ENCODE data around the gene PPP2R5E. TPM values are rescaled to one million over a fixed set of nuclear protein-coding genes. Genes with fewer than 3 reads are reported as not detected.
A peak's percentile ranks its signal among the peaks of the same experiment; 100 is the strongest.

The PPP2R5E gene
- polyA plus RNA-seq, 3 donors, result 8.9 to 26.3 (median 15.1) TPM

DNA sequence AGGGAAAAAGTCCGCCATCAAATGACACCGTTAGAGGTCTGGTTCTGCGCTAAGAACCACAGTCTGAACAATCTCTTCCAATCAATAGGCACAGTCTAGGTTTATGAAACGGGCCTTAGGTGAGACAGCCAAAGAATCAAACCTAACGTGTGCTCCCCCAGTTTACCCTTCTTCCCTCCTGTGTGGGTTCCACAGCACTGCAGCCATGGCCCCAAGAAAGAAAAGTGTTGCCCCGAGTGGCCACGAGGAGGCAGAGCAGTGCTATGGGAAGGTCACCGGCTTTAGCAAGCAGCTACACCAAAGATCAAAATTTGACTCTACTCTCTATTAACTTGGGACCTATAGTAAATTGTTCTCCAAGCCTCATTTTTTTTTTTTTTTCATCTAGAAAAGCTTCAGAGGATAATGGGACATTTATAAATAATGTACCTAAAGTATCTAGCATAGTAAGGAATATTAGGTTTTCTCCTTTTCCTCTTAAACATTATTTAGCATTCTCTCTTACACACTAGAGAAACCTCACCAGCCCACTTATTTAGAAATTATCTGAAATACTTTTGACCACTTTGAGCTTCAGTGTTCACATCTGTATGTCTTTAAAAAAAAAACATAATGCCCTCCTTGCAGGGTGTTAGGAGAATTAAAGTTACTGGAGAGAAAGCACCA, 154.3 kb downstream of the PPP2R5E start:
- Mint-ChIP-seq H3K4me1 (peaks cover under 1% of the 10 kb centered on the region), H3K4me3 (no peak overlapping the region), H3K27ac (peak overlapping the region in 1 of 7 donors; percentile 46), H3K27me3 (ENCODE audit: low read depth in 3 of 3) (no peaks in the 10 kb centered on the region), H3K36me3 (peaks cover 80 to 90% of the 10 kb centered on the region in 2 donors), H3K9me3 (peaks cover 0 to 2% (median 0%) of the 10 kb centered on the region in 7 donors)
- Histone ChIP-seq H3K79me2 (ENCODE audit: insufficient read depth, low read length) (no peaks in the 10 kb centered on the region), H3K4me2 (replicated peaks; ENCODE audit: extremely low read depth, low read length, poor library complexity, severe bottlenecking) (no peak overlapping the region), H3K27me3 (ENCODE audit: control insufficient read depth in 2 of 2, insufficient read depth in 2 of 2, low read length in 2 of 2) (no peaks in the 10 kb centered on the region), H3K9ac (ENCODE audit: insufficient read depth, low read length, poor library complexity, severe bottlenecking) (no peak overlapping the region), H2AFZ (ENCODE audit: insufficient read depth, low read depth, low read length, poor library complexity, severe bottlenecking) (no peak overlapping the region), H3K36me3 (replicated peaks in 1 of 2; ENCODE audit: control insufficient read depth in 1 of 2, insufficient read depth in 2 of 2, low read length in 2 of 2) (peaks cover 70 to 95% of the 10 kb centered on the region in 2 donors), H3K4me1 (ENCODE audit: control insufficient read depth in 1 of 2, insufficient read depth in 2 of 2, low read length in 2 of 2) (no peaks in the 10 kb centered on the region), H3K4me3 (replicated peaks in 1 of 3; ENCODE audit: low read depth in 2 of 3, low read length in 3 of 3) (no peak overlapping the region), H4K20me1 (ENCODE audit: insufficient read depth, low read length) (no peaks in the 10 kb centered on the region), H3K27ac (ENCODE audit: low read depth in 1 of 2, low read length in 2 of 2) (no peak overlapping the region), H3K9me3 (replicated peaks in 1 of 2; ENCODE audit: control insufficient read depth in 1 of 2, insufficient read depth in 1 of 2, low read length in 2 of 2) (no peaks in the 10 kb centered on the region)
- intact Hi-C loops (cut with micrococcal nuclease), result no loop called here
- TF ChIP-seq, protein P1, sequence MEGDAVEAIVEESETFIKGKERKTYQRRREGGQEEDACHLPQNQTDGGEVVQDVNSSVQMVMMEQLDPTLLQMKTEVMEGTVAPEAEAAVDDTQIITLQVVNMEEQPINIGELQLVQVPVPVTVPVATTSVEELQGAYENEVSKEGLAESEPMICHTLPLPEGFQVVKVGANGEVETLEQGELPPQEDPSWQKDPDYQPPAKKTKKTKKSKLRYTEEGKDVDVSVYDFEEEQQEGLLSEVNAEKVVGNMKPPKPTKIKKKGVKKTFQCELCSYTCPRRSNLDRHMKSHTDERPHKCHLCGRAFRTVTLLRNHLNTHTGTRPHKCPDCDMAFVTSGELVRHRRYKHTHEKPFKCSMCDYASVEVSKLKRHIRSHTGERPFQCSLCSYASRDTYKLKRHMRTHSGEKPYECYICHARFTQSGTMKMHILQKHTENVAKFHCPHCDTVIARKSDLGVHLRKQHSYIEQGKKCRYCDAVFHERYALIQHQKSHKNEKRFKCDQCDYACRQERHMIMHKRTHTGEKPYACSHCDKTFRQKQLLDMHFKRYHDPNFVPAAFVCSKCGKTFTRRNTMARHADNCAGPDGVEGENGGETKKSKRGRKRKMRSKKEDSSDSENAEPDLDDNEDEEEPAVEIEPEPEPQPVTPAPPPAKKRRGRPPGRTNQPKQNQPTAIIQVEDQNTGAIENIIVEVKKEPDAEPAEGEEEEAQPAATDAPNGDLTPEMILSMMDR (IDR thresholded peaks at IDR 0.05), result peak; percentile 74
- WGBS (ENCODE audit: insufficient coverage), result 91% methylated on average over 5 of the region's 8 CpGs
- peak; percentile 4 to 9 (median 6) for DNase-seq

DNA sequence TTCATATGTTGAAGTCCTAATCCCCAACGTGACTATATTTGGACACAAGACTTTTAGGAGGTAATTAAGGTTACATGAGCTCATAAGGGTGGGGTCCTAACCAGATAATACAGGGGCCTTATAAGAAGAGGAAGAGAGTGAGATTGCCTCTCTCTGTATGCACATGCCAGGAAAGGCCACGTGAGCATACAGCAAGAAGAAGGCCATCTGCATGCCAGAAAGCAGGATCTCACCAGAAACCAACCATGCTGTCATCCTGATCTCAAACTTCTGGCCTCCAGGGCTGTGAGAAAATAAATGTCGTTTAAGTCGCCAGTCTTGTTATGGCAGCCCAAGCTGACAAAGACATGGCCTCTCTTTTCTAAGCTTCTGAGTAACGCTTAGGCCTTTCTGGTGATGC, 155.5 kb downstream of the PPP2R5E start:
- DNase-seq, result no peak
- H3K27me3 Mint-ChIP-seq (ENCODE audit: low read depth in 3 of 3), result no peaks in the 10 kb centered on the region
- no peak overlapping the region for H3K27ac ChIP-seq (ENCODE audit: low read depth in 1 of 2, low read length in 2 of 2)
- H3K36me3 ChIP-seq (replicated peaks in 1 of 2; ENCODE audit: control insufficient read depth in 1 of 2, insufficient read depth in 2 of 2, low read length in 2 of 2), result peaks cover 71 to 95% of the 10 kb centered on the region in 2 donors
- H3K9ac ChIP-seq (ENCODE audit: insufficient read depth, low read length, poor library complexity, severe bottlenecking), result no peak overlapping the region
- H3K27me3 ChIP-seq (ENCODE audit: control insufficient read depth in 2 of 2, insufficient read depth in 2 of 2, low read length in 2 of 2), result no peaks in the 10 kb centered on the region
- H3K4me2 ChIP-seq (replicated peaks; ENCODE audit: extremely low read depth, low read length, poor library complexity, severe bottlenecking), result no peak overlapping the region
- H2AFZ ChIP-seq (ENCODE audit: insufficient read depth, low read depth, low read length, poor library complexity, severe bottlenecking), result no peak overlapping the region
- H3K79me2 ChIP-seq (ENCODE audit: insufficient read depth, low read length), result no peaks in the 10 kb centered on the region
- no peaks in the 10 kb centered on the region for H3K4me1 ChIP-seq (ENCODE audit: control insufficient read depth in 1 of 2, insufficient read depth in 2 of 2, low read length in 2 of 2)
- peaks cover 3% of the 10 kb centered on the region for H3K4me1 Mint-ChIP-seq
- 90% methylated on average over 3 of the region's 5 CpGs for WGBS (ENCODE audit: insufficient coverage)
- H4K20me1 ChIP-seq (ENCODE audit: insufficient read depth, low read length), result no peaks in the 10 kb centered on the region
- H3K36me3 Mint-ChIP-seq, result peaks cover 75 to 85% of the 10 kb centered on the region in 2 donors
- H3K27ac Mint-ChIP-seq, result peak overlapping the region in 2 of 7 donors; percentile 10 to 68
- TF ChIP-seq, protein P1 (IDR thresholded peaks at IDR 0.05), result no peak
- no peak overlapping the region for H3K4me3 Mint-ChIP-seq
- no peaks in the 10 kb centered on the region for H3K9me3 ChIP-seq (replicated peaks in 1 of 2; ENCODE audit: control insufficient read depth in 1 of 2, insufficient read depth in 1 of 2, low read length in 2 of 2)
- H3K9me3 Mint-ChIP-seq, result peaks cover 0 to 2% (median 0%) of the 10 kb centered on the region in 7 donors
- intact Hi-C loops (cut with micrococcal nuclease), result no loop called here
- H3K4me3 ChIP-seq (replicated peaks in 1 of 3; ENCODE audit: low read depth in 2 of 3, low read length in 3 of 3), result no peak overlapping the region
